GM18502 (cell line): ENCODE measurements around the gene CPE.
"Not testable (repeated sequence)": the region's sequence is repeated elsewhere in the genome, so short reads cannot be mapped to it uniquely, and the experiment has no call there.

ENCODE experiments used
- ATAC-seq: cut with Tn5 transposase; IDR thresholded peaks from one replicate; pipeline ENCODE4 v1.9.1; 2021; ENCODE audit warnings: mild to moderate bottlenecking; ENCODE audit not compliant: unreplicated experiment, poor library complexity

The CPE gene

DNA sequence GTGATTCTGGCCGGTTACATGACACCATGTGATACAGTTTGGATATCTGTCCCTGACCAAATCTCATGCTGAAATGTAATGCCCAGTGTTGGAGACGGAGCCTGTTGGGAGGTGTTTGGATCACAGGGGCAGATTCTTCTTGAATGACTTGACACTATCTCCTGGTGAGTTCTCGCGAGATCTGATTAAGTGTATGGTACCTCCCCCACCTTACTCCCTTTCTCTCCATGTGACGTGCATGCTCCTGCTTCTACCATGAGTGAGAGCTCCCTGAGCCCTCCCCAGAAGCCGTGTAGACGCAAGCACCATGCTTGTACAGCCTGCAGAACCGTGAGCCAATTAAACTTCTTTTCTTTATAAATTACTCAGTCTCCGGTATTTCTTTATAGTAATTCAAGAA, 23.6 kb downstream of the CPE start:
- ATAC-seq, result no peak

GRCh38 chr4:165403048-165403447, 24.2 kb downstream of the CPE start:
- no peak for ATAC-seq

DNA sequence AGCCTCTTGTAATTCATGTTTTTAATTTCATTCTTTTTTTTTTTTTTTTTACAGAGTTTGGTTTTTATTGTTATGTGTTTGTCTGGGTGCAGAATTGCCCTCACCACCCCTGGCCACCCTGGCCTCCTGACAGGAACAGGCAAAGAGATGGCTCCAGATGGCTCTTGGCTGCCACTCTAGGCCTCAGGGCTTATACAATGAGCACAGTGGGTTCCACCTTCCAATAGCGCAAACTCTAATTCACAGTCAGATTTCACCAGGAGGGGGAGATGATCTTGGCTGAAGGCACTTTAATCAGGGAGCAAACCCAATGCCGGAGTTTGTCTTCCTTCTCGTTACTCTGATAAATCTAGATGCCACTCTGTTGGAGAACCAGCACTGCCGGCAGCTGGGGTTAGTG, 24.8 kb downstream of the CPE start:
- ATAC-seq, result no peak

DNA sequence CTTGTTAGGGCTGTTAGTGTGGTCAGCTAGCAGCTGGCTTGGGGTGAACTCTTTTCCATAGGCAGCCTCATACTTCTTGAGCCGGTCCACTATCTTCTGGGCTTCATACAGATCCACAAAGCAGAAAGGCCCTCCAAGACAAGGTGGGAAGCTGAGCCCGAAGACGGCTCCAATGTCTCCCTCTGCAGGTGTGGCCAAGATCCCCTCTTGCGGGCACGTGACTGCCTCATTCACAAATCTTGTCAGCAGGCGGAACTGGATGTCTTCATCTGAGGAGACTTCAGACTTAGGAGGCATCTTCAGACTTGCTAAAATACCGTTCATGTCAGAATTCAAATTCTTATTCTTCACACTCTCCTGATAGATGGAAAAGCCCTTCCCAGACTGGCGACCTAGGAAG, 25.3 kb downstream of the CPE start:
- no peak for ATAC-seq

DNA sequence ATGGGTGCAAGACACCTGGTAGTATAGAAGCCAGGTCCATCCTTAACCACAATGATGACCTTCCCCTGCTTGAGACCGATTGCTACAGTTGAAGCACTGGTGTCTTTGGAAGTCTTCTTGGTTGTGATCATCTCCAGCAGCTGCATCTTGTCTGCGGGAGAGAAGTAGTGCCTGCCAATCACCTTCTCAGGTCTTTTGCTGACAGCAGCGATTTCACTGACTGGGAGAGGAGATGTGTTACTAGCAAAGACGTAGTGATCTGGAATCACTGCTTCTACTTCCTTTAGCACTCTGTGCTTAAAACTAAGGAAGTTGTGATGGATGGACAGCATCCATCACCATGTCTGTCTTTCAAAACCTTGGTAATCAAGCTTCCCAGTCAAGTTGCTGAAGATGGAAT, 25.9 kb downstream of the CPE start:
- ATAC-seq, result no peak

DNA sequence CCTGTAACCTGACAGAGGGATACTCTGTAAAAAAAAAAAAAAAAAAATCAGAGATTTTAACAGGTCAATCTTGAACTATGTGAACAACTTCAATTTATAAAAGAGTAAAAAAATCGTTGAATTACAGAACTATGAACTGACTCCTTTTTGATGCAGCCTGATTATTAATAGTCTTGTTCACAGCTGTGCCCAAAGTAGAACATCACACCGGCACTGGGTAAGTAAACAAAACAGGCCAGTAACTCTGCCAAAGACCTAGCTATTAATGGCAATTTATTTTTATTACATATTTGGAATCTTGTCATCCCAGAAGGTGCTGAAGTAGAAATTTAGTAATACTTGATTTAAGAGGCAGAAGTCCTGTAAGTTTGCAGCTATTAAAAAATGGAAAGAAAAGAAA, 31.4 kb downstream of the CPE start:
- no peak for ATAC-seq

DNA sequence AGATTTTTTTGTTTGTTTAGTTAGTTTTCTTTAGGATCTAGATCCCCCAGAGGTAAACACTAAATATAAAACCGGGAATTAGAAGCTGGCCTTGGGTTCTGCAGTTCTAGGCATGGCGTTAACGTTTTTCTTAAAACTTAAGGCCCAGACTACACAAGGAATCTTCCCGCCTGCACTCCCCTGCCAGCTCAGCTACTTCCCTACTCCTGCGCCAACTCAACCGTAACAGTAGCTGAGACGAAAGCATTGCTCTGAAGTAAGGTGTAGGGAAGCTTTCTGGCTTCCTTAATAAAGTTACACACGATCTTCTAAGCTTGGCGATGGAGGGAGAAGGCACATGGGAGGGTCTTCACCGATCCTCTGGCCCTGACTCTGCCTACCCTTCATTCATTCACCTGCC, 37.1 kb downstream of the CPE start:
- ATAC-seq, result no peak

GRCh38 chr4:165418073-165418472, 39.3 kb downstream of the CPE start:
- ATAC-seq, result no peak

GRCh38 chr4:165425629-165426028, 46.8 kb downstream of the CPE start:
- no peak for ATAC-seq

- no peak for ATAC-seq
These were observed 47.5 kb downstream of the CPE start for GRCh38 chr4:165426331-165426730.

DNA sequence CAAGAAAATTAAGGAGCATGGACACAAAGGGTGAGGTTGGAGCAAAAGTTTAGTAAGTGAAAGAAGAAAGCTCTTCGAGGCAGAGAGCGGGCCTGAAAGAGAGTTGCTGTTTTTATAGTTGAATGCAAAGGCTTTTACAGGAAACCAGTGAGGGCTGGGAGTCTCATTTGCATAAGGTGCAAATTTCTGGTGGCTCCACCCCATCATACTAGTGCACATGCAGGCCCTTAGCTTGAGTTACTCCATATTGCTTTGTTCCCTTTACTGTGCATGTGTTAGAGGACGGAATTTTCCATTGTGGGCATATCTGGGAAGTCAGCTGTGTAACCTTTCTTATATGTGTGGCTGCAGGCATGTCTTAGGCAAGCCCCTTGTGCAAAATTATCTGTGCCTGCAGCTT, 48.0 kb downstream of the CPE start:
- ATAC-seq, result no peak

GRCh38 chr4:165428957-165429356, 50.1 kb downstream of the CPE start:
- ATAC-seq, result no peak

DNA sequence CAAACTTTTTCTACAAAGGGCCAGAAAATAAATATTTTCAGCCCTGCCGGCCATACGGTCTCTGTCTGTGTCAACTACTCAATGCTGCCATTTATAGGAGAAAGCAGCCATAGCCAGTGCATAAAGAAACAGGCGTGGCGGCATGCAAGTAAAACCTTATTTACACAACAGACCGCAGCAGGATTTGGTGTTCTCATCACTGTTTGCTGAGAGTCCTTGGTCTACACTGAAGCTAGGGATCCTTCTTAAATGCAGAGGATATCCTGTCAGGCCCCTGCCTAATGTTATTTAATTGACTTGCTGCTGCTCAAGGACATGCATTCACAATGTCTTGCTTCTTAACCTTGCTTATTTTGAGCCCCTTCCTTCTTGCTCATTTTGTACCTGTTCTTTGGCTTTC, 54.7 kb downstream of the CPE start:
- no peak for ATAC-seq

GRCh38 chr4:165437691-165438090, 58.9 kb downstream of the CPE start:
- no peak for ATAC-seq

DNA sequence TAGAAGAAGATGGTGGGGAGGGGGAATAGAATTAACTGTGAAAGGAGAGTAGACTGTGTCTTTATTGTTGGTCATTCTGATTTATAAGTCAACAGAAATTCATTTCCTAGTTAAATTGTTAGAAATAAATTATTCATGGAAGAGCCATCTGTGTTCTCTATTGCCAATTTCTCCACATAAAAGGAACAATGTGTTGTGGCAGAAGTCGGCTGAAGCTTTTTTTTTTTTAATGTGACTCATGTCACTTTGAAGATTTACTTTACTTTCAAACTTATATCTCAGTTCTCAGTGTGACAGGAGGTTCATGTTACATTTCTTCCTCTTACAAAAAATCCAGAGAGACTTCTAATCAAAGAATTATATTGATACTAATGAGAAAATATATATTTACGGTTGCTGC, 60.5 kb downstream of the CPE start:
- ATAC-seq, result no peak

DNA sequence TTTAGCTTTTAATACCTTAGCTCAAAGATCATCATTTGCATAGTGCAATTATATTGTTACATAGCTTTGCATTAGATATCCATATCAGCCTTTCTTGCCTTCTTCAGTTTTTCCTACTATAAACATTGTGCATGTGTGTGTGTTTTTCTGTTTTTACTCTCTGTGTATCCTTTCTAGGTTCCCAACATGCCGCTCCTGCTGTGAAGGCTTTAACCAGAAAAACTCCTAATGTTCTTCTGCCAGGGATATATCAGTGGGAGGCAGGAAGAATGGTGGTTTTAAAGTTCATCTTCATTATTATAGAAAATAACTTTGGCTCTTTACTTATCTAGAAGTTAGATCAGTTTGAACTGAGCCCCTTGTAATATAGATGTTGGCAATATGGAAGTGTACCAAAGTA, 61.2 kb downstream of the CPE start:
- ATAC-seq, result no peak

- ATAC-seq, result no peak
These were observed 61.8 kb downstream of the CPE start for GRCh38 chr4:165440415-165441158.

DNA sequence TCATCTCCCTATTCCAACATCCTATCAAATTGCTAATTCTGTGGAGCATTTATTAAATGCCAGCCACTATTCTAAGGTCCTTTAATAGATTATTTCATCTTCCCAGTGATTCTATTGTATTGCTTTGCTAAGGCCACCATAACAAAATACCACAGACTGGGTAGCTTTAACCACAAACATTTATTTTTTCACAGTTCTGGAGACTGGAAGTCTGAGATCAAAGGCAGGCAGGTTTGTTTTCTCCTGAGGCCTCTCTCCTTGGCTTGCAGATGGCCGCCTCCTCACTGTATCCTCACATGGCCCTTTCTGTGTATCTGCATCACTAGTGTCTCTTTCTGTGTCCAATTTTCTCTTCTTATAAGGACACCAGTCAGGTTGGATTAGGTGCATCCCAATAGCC, 64.5 kb downstream of the CPE start:
- ATAC-seq, result no peak

GRCh38 chr4:165448700-165449099, 69.9 kb downstream of the CPE start:
- ATAC-seq, result no peak

GRCh38 chr4:165449333-165449732, 70.5 kb downstream of the CPE start:
- ATAC-seq, result no peak

DNA sequence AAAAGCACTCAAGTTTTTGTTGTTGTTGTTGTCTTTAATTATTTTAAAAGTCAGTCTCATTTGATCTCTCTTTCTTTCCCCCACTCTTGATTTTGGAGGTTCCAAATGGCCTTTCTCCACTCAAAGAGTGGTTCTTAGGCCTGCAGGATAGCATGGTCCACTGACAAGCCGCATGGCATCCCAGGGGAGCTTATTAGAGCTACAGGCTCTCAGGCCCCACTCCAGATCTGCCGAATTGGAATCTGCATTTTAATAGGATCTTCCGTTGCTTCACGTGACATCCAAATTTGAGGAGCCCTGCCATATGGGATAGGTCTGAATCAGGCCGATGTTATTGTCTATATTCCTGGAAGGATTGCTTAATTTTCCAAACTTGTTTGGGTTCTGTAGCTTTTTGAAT, 72.1 kb downstream of the CPE start:
- no peak for ATAC-seq

- ATAC-seq, result not testable (repeated sequence)
These were observed 74.3 kb downstream of the CPE start for GRCh38 chr4:165453140-165453539.

DNA sequence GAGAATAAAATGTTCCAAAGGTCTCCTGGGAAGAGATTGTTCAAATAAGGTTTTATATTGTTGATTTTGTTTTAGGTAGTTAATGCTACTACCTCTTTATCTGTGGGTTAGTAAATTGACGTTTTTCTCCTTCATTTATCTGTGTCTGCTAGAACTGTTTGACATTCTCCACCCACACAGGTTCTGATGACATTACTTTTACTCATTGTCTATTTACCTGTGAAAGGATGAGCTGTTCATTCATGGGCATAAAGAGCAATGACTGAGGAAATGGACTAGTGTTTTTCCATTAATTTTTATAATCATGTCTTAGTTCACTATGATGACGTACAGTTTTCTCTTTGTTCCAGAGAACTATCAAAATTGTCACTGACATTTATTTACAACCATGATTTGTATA, 75.6 kb downstream of the CPE start:
- ATAC-seq, result no peak
